ENCODE data around the gene CLCA4.

- TF ChIP-seq HNF4A (conservative IDR thresholded peaks at IDR 0.05), result no peak
- TF ChIP-seq, protein P1, sequence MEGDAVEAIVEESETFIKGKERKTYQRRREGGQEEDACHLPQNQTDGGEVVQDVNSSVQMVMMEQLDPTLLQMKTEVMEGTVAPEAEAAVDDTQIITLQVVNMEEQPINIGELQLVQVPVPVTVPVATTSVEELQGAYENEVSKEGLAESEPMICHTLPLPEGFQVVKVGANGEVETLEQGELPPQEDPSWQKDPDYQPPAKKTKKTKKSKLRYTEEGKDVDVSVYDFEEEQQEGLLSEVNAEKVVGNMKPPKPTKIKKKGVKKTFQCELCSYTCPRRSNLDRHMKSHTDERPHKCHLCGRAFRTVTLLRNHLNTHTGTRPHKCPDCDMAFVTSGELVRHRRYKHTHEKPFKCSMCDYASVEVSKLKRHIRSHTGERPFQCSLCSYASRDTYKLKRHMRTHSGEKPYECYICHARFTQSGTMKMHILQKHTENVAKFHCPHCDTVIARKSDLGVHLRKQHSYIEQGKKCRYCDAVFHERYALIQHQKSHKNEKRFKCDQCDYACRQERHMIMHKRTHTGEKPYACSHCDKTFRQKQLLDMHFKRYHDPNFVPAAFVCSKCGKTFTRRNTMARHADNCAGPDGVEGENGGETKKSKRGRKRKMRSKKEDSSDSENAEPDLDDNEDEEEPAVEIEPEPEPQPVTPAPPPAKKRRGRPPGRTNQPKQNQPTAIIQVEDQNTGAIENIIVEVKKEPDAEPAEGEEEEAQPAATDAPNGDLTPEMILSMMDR (IDR thresholded peaks at IDR 0.05; ENCODE audit: low read depth, low read length, missing input control), result no peak
- TF ChIP-seq ZBTB33 (IDR thresholded peaks at IDR 0.05), result no peak
- no peak for TF ChIP-seq YY1 (IDR thresholded peaks at IDR 0.05)
- TF ChIP-seq GABPA (IDR thresholded peaks at IDR 0.05 in 1 of 2, conservative IDR thresholded peaks at IDR 0.05 in 1 of 2), result no peak
- TF ChIP-seq JUND (IDR thresholded peaks at IDR 0.05), result no peak
- no peak for TF ChIP-seq REST (IDR thresholded peaks at IDR 0.05)
- no peak for TF ChIP-seq SP1 (IDR thresholded peaks at IDR 0.05)
- TF ChIP-seq NR2F2 (IDR thresholded peaks at IDR 0.05), result no peak
- no peak for TF ChIP-seq FOXA2 (IDR thresholded peaks at IDR 0.05)
- no peak for TF ChIP-seq FOXA1 (IDR thresholded peaks at IDR 0.05)
- no peak for TF ChIP-seq TAF1 (conservative IDR thresholded peaks at IDR 0.05)
- TF ChIP-seq RAD21 (IDR thresholded peaks at IDR 0.05), result no peak
- TF ChIP-seq MAX (IDR thresholded peaks at IDR 0.05), result no peak
Measured at GRCh38 chr1:86551305-86551704, 4.4 kb downstream of the CLCA4 start.
